Neural cell (in vitro differentiated cells): Measurements from ENCODE around the gene RELN. TPM values are rescaled to one million over a fixed set of nuclear protein-coding genes. Genes with fewer than 3 reads are reported as not detected.

Source experiments
- H2AFZ ChIP-seq: fragments of 200-600, 300-800 bp; sonication (generic), shearing (Covaris generic); 2 replicates; pipeline ENCODE4 v1.6.0; 2014; ENCODE audit warnings: low read depth, mild to moderate bottlenecking, antibody characterized with exemption, low read length, moderate library complexity
- H3F3A ChIP-seq: fragments of 200-600 bp; shearing (Covaris generic); 2 replicates; pipeline ENCODE4 v1.6.1; 2016; ENCODE audit warnings: mild to moderate bottlenecking, moderate library complexity, mixed read lengths, antibody characterized with exemption, low read length; ENCODE audit not compliant: insufficient read depth, poor library complexity, severe bottlenecking
- H3K27ac ChIP-seq: fragments of 200-600, 300-800 bp; sonication (generic), shearing (Covaris generic); 2 replicates; pipeline ENCODE4 v1.5.1; 2014; ENCODE audit warnings: mild to moderate bottlenecking, low read length, moderate library complexity
- H3K27me3 ChIP-seq: fragments of 300-800, 200-600 bp; sonication (generic), shearing (Covaris generic); 2 replicates; pipeline ENCODE4 v1.6.0; 2014; ENCODE audit warnings: mild to moderate bottlenecking, low read depth, low read length, moderate library complexity; ENCODE audit not compliant: insufficient read depth
- H3K36me3 ChIP-seq: fragments of 300-800, 200-600 bp; sonication (generic), shearing (Covaris generic); 2 replicates; pipeline ENCODE4 v1.5.1; 2014; ENCODE audit warnings: mild to moderate bottlenecking, antibody characterized with exemption, low read length, moderate library complexity; ENCODE audit not compliant: insufficient read depth
- H3K4me2 ChIP-seq: fragments of 300-800, 200-600 bp; sonication (generic), shearing (Covaris generic); 2 replicates; pipeline ENCODE4 v1.6.0; 2014; ENCODE audit warnings: mild to moderate bottlenecking, low read length
- H3K4me3 ChIP-seq: fragments of 300-800, 200-600 bp; sonication (generic), shearing (Covaris generic); 2 replicates; pipeline ENCODE4 v1.5.1; 2014; ENCODE audit warnings: mild to moderate bottlenecking, low read length, moderate library complexity
- H3K79me2 ChIP-seq: fragments of 200-600 bp; shearing (Covaris generic); replicated peaks from 2 replicates; pipeline ENCODE4 v1.6.0; 2014; ENCODE audit warnings: mild to moderate bottlenecking, low read length, moderate library complexity; ENCODE audit not compliant: insufficient read depth
- H3K9ac ChIP-seq: fragments of 300-800, 200-600 bp; sonication (generic), shearing (Covaris generic); 2 replicates; pipeline ENCODE4 v1.6.1; 2016; ENCODE audit warnings: mild to moderate bottlenecking, low read length, mixed read lengths
- H3K9me2 ChIP-seq: fragments of 200-600 bp; shearing (Covaris generic); 2 replicates; pipeline ENCODE4 v1.6.1; 2016; ENCODE audit warnings: mild to moderate bottlenecking, low read length, mixed read lengths; ENCODE audit not compliant: insufficient read depth
- H3K9me3 ChIP-seq: fragments of 200-600, 300-800 bp; sonication (generic), shearing (Covaris generic); 2 replicates; pipeline ENCODE4 v1.6.1; 2016; ENCODE audit warnings: mild to moderate bottlenecking, mixed run types, low read length, moderate library complexity, mixed read lengths
- H4K20me1 ChIP-seq: fragments of 200-600 bp; shearing (Covaris generic); 2 replicates; pipeline ENCODE4 v1.6.1; 2016; ENCODE audit warnings: mild to moderate bottlenecking, mixed run types; ENCODE audit not compliant: insufficient read depth
- CTCF ChIP-seq: fragments of 450-650 bp; IDR thresholded peaks from 2 replicates; pipeline ENCODE4 v1.5.1; 2014; ENCODE audit warnings: antibody characterized with exemption, mild to moderate bottlenecking, moderate library complexity; ENCODE audit not compliant: poor library complexity, severe bottlenecking
- EP300 ChIP-seq: fragments of 450-650 bp; conservative IDR thresholded peaks from 2 replicates; pipeline ENCODE4 v1.6.1; 2014; ENCODE audit warnings: antibody characterized with exemption, mild to moderate bottlenecking, moderate library complexity; ENCODE audit not compliant: poor library complexity, severe bottlenecking
- EZH2 ChIP-seq: fragments of 200-600, 300-800 bp; shearing (Covaris generic), sonication (generic); IDR thresholded peaks from 2 replicates; pipeline ENCODE4 v1.6.1; 2014; ENCODE audit warnings: antibody characterized with exemption, low read length, borderline replicate concordance, mild to moderate bottlenecking; ENCODE audit not compliant: insufficient read depth, poor library complexity, severe bottlenecking
- MXI1 ChIP-seq: fragments of 450-650 bp; conservative IDR thresholded peaks from 2 replicates; pipeline ENCODE4 v1.6.1; 2014; ENCODE audit warnings: antibody characterized with exemption, mild to moderate bottlenecking; ENCODE audit not compliant: poor library complexity, severe bottlenecking
- POLR2AphosphoS5 ChIP-seq: IDR thresholded peaks from 2 replicates; pipeline ENCODE4 v1.6.1; 2012
- RAD21 ChIP-seq: fragments of 450-650 bp; conservative IDR thresholded peaks from 2 replicates; pipeline ENCODE4 v1.6.1; 2014; ENCODE audit warnings: antibody characterized with exemption, mild to moderate bottlenecking, moderate library complexity
- REST ChIP-seq: IDR thresholded peaks from 2 replicates; pipeline ENCODE4 v1.6.1; 2012; ENCODE audit warnings: borderline replicate concordance
- SMC3 ChIP-seq: fragments of 450-650 bp; conservative IDR thresholded peaks from 2 replicates; pipeline ENCODE4 v1.6.1; 2014; ENCODE audit warnings: antibody characterized with exemption, mild to moderate bottlenecking, moderate library complexity; ENCODE audit not compliant: poor library complexity
- TAF1 ChIP-seq: IDR thresholded peaks from 2 replicates; pipeline ENCODE4 v1.6.1; 2012; ENCODE audit warnings: low read depth
- polyA plus RNA-seq: library from polyadenylated mRNA; depleted of rRNA; stranded (reverse); fragments of >200 nt; gene quantifications from 2 replicates; pipeline ENCODE4 v1.2.3, GENCODE V29; 2014

The RELN gene
- polyA plus RNA-seq, 1 donor from 2014 or later, result 178 TPM

- no peak overlapping the region for H3K4me2 ChIP-seq
- no peaks in the 10 kb centered on the region for H3K9me2 ChIP-seq
- no peak overlapping the region for H3K27ac ChIP-seq
- no peaks in the 10 kb centered on the region for H3K27me3 ChIP-seq
- no peaks in the 10 kb centered on the region for H3K79me2 ChIP-seq
- no peaks in the 10 kb centered on the region for H3K36me3 ChIP-seq
- no peak overlapping the region for H2AFZ ChIP-seq
- no peak overlapping the region for H3K4me3 ChIP-seq
- TF ChIP-seq REST, result no peak
- TF ChIP-seq POLR2AphosphoS5, result no peak
- no peak for TF ChIP-seq TAF1
- TF ChIP-seq CTCF, result no peak
- TF ChIP-seq EZH2, result no peak
- TF ChIP-seq MXI1, result no peak
- no peak for TF ChIP-seq SMC3
- TF ChIP-seq EP300, result no peak
- no peak for TF ChIP-seq RAD21
- peaks cover 6% of the 10 kb centered on the region for H3F3A ChIP-seq
- H3K9ac ChIP-seq, result no peak overlapping the region
- H3K9me3 ChIP-seq, result no peaks in the 10 kb centered on the region
- H4K20me1 ChIP-seq, result no peaks in the 10 kb centered on the region
Measured at GRCh38 chr7:103689255-103689654, 300.2 kb downstream of the RELN start.

DNA sequence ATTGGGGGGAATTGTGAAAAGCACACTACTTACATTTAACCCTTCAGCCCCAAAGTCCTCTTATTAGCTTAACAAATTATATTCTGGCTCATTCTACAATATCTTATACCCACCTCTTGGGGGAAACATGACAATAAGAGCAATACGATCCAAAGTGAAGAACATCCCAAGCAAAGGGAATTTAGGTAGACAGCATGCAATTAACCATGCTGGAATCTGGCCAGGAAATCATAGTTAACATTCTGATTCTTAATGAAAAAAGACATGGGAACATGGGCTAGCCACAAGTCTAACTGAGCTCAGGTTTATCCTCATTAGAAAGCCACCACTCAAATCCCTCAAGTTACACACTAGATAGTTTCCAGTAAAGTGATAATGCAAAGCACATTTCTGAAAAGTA, 301.5 kb downstream of the RELN start:
- Histone ChIP-seq H3K4me2 (no peak overlapping the region), H3K27ac (no peak overlapping the region), H2AFZ (no peak overlapping the region), H3K36me3 (no peaks in the 10 kb centered on the region), H3K9me2 (no peaks in the 10 kb centered on the region), H3K4me3 (no peak overlapping the region), H4K20me1 (no peaks in the 10 kb centered on the region), H3K9ac (no peak overlapping the region), H3K27me3 (no peaks in the 10 kb centered on the region), H3K9me3 (no peaks in the 10 kb centered on the region), H3K79me2 (no peaks in the 10 kb centered on the region), H3F3A (peaks cover 6% of the 10 kb centered on the region)
- no peak for TF ChIP-seq SMC3
- no peak for TF ChIP-seq POLR2AphosphoS5
- TF ChIP-seq MXI1, result no peak
- TF ChIP-seq EZH2, result no peak
- no peak for TF ChIP-seq EP300
- no peak for TF ChIP-seq TAF1
- TF ChIP-seq REST, result no peak
- no peak for TF ChIP-seq RAD21
- no peak for TF ChIP-seq CTCF
